Fibroblast of villous mesenchyme (primary cell): Measurements from ENCODE around the gene SMIM1. TPM values are rescaled to one million over a fixed set of nuclear protein-coding genes. Genes with fewer than 3 reads are reported as not detected.

Source experiments
- DNase-seq: peaks from one replicate; pipeline ENCODE4 v3.0.0-alpha.2; 2010; ENCODE audit warnings: low read depth
- H3K4me3 ChIP-seq: 2 replicates; pipeline ENCODE4 v1.5.1; 2011; ENCODE audit warnings: low read depth, mild to moderate bottlenecking, low read length
- total RNA-seq: library from RNA; depleted of rRNA; stranded (reverse); fragments of >200 nt; gene quantifications from 2 replicates; pipeline ENCODE4 v1.2.3, GENCODE V29; 2012
- TF ChIP-seq, protein P1 (sequence below): IDR thresholded peaks from 2 replicates; pipeline ENCODE4 v1.5.1; 2012; ENCODE audit warnings: low read depth, mild to moderate bottlenecking, low read length; ENCODE audit not compliant: insufficient read depth

Gene SMIM1
- total RNA-seq, 1 donor: 1.7 TPM

DNA sequence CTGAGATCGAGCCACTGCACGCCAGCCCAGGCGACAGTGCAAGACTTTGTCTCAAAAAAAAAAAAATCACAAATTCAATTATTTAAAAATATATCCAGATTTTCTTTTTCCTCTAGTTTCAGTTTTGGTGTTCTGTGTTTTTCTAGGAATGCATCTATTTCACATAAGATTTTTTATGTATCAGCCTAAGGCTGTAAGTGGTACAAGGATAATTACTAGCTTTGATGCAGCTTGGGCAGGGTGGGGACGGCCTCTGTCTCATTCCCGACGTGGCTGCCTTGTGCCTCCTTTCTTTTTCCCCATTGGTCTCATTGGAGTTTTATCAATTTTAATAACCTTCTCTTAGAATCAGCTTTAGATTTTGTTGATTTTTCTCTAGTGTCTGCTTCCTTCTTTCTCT, 13.4 kb upstream of the SMIM1 start:
- H3K4me3 ChIP-seq: no peak overlapping the region
- TF ChIP-seq, protein P1, sequence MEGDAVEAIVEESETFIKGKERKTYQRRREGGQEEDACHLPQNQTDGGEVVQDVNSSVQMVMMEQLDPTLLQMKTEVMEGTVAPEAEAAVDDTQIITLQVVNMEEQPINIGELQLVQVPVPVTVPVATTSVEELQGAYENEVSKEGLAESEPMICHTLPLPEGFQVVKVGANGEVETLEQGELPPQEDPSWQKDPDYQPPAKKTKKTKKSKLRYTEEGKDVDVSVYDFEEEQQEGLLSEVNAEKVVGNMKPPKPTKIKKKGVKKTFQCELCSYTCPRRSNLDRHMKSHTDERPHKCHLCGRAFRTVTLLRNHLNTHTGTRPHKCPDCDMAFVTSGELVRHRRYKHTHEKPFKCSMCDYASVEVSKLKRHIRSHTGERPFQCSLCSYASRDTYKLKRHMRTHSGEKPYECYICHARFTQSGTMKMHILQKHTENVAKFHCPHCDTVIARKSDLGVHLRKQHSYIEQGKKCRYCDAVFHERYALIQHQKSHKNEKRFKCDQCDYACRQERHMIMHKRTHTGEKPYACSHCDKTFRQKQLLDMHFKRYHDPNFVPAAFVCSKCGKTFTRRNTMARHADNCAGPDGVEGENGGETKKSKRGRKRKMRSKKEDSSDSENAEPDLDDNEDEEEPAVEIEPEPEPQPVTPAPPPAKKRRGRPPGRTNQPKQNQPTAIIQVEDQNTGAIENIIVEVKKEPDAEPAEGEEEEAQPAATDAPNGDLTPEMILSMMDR: no peak
- DNase-seq: no peak

DNA sequence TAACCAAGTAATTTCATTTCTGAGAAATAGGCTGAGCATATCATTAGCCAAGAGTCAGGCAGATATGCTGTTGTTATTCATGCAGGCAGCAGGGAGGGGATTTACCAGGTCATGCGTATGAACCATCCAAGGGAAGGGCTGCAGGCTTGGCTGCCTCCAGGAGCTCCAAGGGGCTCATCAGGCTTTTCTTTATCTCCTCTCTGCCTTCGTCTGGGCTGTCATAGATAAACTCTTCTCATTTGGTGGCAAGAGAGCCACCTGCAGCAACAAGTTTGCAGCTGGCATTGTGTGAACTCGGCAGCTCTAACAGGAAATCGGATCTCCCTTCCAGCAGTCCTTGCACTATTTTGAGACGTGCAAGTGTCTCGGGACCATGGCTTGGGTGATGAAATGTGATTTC, 12.8 kb upstream of the SMIM1 start:
- H3K4me3 ChIP-seq: no peak overlapping the region
- no peak for DNase-seq
- TF ChIP-seq, protein P1: no peak

DNA sequence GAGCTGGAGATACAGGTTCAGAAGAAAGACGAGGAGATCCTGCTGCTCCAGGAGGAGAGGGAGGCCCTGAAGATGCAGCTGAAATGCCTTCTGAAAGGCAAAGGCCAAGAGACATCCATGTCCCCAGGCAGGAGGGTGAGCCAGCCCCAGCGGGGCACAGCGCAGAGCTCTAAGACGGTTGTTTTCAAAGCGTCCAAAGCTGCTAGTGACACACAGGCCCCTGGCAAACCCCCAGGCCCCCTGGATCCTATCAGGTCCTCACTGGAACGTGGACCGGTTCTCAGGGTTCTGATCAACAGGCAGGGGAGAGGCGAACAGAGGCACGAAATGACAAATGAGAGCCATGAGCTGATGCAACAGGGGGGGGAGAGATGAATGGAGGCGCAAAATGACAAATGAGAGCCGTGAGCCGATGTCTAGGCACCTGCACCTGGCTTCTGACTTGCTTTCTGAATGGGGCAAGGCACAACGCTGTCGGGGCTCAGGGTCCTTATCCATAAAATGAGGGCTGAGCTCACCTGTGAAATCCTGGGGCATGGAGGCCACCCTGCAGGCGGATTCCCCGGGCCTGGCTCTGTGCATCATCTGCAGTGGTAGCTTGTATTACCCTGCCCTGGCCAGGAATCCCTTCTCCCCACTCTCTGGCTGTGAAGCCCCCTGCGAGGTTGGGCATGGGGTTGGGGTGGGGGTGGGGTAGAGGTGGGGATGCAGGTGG, 11.1 kb upstream of the SMIM1 start:
- TF ChIP-seq, protein P1: no peak
- no peak for DNase-seq
- no peak overlapping the region for H3K4me3 ChIP-seq

DNA sequence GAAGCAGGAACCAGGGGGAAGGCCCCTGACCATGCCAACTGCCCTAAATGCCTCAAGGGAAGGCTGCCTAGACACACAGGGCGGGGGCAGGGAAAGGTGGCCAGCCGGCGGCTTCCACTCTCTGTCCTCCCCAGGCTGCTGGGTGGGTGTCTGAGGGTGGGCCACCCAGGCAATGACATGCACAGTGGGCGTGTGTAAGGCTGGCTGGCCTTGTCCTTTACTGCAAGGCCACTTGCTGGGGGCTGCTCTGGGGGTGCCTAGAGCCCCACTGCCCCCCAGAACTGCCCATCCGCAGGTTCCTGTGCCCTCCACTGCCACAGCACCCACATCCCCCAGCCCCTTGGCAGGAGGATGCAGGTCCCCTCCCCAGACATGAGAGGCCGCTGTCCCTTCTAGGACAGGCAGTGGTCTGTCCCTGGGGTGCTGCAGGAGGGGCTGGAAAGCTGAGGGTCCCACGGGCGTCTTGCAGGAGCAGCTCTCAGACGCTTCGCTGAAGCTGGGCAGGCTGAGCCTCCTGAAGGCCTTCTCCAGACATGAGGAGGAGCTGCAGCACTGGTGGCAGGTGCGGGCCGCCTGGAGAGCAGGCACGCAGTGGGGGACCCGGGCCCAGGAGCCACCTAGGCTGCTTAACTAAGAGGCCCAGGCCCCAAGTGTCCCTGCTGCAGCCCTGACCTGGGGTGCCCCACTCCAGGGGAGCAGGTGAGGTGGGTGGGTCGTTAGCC, 10.2 kb upstream of the SMIM1 start:
- no peak for DNase-seq
- no peak overlapping the region for H3K4me3 ChIP-seq
- TF ChIP-seq, protein P1: no peak

DNA sequence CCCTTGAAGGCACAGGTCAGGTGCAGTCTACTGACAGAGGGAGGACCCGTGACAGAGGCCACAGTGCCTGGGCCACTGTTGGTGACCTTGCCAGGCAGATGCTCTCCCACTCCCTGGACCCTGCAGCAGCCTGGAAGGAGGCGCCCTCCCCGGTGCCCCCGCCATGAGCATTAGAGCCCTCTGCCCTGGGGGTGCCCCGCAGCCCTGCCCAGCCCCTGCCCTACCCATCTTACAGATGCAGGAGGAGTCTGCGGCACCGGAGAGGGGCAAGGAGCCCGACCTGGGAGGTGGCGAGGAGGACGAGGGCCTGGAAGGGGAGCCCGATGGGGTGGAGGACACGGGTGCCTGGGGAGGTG, 9.7 kb upstream of the SMIM1 start:
- TF ChIP-seq, protein P1: no peak
- DNase-seq: no peak
- no peak overlapping the region for H3K4me3 ChIP-seq

DNA sequence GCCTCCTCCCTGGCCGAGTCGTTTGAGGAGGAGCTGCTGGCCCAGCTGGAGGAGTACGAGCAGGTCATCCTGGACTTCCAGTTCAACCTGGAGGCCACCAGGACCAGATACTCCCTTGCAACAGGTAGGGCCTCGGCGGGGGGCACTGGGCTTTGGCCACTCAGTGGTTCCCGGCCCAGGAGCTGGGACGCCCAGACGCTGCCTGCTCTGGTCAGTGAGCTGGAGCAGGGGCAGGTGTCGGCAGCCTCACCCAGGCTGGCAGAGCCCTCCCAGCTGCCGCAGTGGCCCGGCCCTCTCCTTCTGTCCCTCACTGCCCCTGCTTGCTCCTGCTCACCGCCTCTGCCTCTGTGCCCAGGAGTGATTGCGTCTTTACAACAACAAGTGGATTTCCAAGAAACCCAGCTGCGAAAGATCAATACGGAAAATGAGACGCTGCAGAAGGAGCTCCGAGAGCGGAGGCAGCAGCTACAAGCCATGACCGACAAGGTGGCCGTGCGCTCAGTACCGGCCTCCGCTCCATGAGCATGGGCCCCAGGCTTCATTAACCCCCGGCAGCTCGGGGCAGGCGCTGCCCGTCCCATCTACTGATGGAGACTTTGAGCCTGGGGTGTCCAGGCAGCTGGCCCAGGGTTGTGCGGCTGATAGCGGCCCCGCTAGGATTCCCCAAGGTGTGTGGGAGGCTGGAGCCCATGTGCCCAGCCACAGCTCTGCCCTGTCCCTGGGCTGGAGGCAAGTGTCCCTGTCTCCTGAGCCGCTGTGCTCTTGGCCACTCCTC, 9.0 kb upstream of the SMIM1 start:
- no peak for DNase-seq
- TF ChIP-seq, protein P1: no peak
- no peak overlapping the region for H3K4me3 ChIP-seq
